ENCODE results near the gene ANO6.

Gene ANO6

DNA sequence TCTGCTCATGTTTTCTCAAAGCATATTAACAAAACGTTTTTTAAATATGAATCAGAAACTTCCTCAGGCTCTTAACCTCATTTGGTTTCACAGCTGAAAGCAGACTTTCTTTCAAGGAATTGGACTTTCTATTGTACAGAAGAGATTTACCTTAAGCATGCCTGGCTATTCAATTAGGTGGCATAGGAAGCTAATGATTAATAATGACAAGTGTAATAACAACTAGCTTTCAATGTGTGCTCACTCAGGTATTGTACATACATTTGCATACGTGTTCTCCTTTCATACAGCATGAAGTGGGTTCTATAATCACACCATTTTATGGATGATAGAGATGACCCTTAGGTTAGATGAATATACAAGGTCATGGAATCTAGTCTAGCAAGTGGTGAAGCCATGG lies 115.7 kb downstream of the ANO6 start:
- no peak for DNase-seq (ENCODE audit: low spot score in 2 of 2)
- Histone ChIP-seq H3K4me1 (no peaks in the 10 kb centered on the region), H3K27me3 (ENCODE audit: low read depth) (no peaks in the 10 kb centered on the region), H3K4me3 (no peak overlapping the region), H3K36me3 (replicated peaks) (no peaks in the 10 kb centered on the region), H3K9me3 (no peaks in the 10 kb centered on the region)
- in situ Hi-C loops (cut with MboI; ENCODE audit: low sequenced_read_pairs) = no loop called here

DNA sequence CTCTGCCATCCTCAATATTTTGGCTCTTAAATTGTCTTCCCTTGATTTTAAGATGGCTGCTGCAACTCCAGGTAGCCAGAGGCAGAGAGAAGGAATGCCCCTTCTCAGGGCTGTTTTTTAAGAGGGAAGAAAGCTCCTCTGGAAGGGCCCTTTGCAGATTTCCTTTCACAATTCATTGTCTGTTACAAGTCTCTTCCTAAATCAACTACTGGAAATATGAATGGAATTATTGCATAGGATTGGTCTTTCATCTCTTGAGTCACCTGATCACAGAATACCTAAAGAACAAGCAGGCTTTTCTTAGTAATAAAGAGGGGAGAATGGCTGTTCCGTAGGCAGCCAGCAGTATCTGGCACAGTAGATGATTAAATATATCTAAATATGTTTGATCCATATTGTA lies 118.5 kb downstream of the ANO6 start:
- Histone ChIP-seq H3K4me3 (no peak overlapping the region), H3K9me3 (no peaks in the 10 kb centered on the region), H3K27me3 (ENCODE audit: low read depth) (no peaks in the 10 kb centered on the region), H3K36me3 (replicated peaks) (no peaks in the 10 kb centered on the region), H3K4me1 (no peaks in the 10 kb centered on the region)
- no peak for DNase-seq (ENCODE audit: low spot score in 2 of 2)
- in situ Hi-C loops (cut with MboI; ENCODE audit: low sequenced_read_pairs) = no loop called here

- DNase-seq (ENCODE audit: low spot score in 2 of 2) = no peak
- H3K27me3 ChIP-seq (ENCODE audit: low read depth) = no peaks in the 10 kb centered on the region
- in situ Hi-C loops (cut with MboI; ENCODE audit: low sequenced_read_pairs) = no loop called here
Observed at GRCh38 chr12:45336331-45336730, 120.4 kb downstream of the ANO6 start.

DNA sequence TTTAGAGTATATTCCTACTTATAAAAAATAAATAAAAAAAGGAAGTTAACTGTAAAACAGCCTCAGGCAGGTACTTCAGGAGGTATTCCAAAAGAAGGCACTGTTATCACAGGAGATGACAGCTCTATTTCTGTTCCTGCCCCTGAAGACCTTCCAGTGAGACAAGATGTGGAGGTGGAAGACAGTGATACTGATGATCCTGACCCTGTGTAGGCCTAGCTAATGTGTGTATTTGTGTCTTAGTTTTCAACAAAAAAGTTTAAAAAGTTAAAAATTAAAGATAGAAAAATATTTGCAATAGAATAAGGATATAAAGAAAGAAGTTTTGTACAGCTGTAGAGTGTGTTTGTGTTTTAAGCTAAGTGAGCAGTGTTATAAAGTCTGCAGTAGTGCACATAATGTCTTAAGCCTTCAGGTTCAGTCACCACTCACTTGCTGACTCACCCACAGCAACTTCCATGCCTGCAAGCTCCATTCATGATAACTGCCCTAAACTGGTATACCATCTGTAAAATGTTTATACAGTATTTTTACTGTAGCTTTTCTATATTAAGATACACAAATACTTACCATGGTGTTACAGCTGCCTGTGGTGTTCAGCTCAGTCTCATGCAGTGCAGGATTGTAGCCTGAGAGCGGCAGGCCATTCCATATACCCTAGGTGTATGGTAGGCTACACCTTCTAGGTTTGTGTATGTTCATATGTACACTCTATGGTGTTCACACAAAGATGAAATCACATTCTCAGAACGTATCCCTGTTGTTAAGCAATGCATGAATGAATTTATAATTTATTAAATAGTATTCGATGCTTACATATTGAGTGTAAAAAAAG lies 121.1 kb downstream of the ANO6 start:
- no peaks in the 10 kb centered on the region for H3K27me3 ChIP-seq (ENCODE audit: low read depth)
- in situ Hi-C loops (cut with MboI; ENCODE audit: low sequenced_read_pairs) = no loop called here
- no peaks in the 10 kb centered on the region for H3K9me3 ChIP-seq
- H3K36me3 ChIP-seq (replicated peaks) = no peaks in the 10 kb centered on the region
- no peak overlapping the region for H3K4me3 ChIP-seq
- no peak for DNase-seq (ENCODE audit: low spot score in 2 of 2)
- H3K4me1 ChIP-seq = no peaks in the 10 kb centered on the region; the same call in 1 of the 2 replicates

More at GRCh38 chr12:45336331-45336730, 120.4 kb downstream of the ANO6 start:
- Histone ChIP-seq H3K36me3 (replicated peaks) (no peaks in the 10 kb centered on the region), H3K9me3 (no peaks in the 10 kb centered on the region), H3K4me1 (no peaks in the 10 kb centered on the region; the same call in 1 of the 2 replicates), H3K4me3 (no peak overlapping the region)

- H3K36me3 ChIP-seq (replicated peaks) = no peaks in the 10 kb centered on the region
- in situ Hi-C loops (cut with MboI; ENCODE audit: low sequenced_read_pairs) = no loop called here
Observed at GRCh38 chr12:45337835-45338234, 121.9 kb downstream of the ANO6 start.

GRCh38 chr12:45338272-45338671 lies 122.4 kb downstream of the ANO6 start:
- Histone ChIP-seq H3K4me1 (no peaks in the 10 kb centered on the region; the same call in 1 of the 2 replicates), H3K27me3 (ENCODE audit: low read depth) (no peaks in the 10 kb centered on the region), H3K4me3 (no peak overlapping the region), H3K36me3 (replicated peaks) (no peaks in the 10 kb centered on the region), H3K9me3 (no peaks in the 10 kb centered on the region)
- in situ Hi-C loops (cut with MboI; ENCODE audit: low sequenced_read_pairs) = no loop called here
- DNase-seq (ENCODE audit: low spot score in 2 of 2) = no peak

More at GRCh38 chr12:45337835-45338234, 121.9 kb downstream of the ANO6 start:
- DNase-seq (ENCODE audit: low spot score in 2 of 2) = no peak
- Histone ChIP-seq H3K4me3 (no peak overlapping the region), H3K27me3 (ENCODE audit: low read depth) (no peaks in the 10 kb centered on the region), H3K9me3 (no peaks in the 10 kb centered on the region), H3K4me1 (no peaks in the 10 kb centered on the region; the same call in 1 of the 2 replicates)

- no peak for DNase-seq (ENCODE audit: low spot score in 2 of 2)
- H3K4me3 ChIP-seq = no peak overlapping the region
- no peaks in the 10 kb centered on the region; the same call in 1 of the 2 replicates for H3K4me1 ChIP-seq
- no peaks in the 10 kb centered on the region for H3K27me3 ChIP-seq (ENCODE audit: low read depth)
- H3K9me3 ChIP-seq = no peaks in the 10 kb centered on the region
- H3K36me3 ChIP-seq (replicated peaks) = no peaks in the 10 kb centered on the region
- in situ Hi-C loops (cut with MboI; ENCODE audit: low sequenced_read_pairs) = no loop called here
Observed at GRCh38 chr12:45339035-45339434, 123.1 kb downstream of the ANO6 start.

DNA sequence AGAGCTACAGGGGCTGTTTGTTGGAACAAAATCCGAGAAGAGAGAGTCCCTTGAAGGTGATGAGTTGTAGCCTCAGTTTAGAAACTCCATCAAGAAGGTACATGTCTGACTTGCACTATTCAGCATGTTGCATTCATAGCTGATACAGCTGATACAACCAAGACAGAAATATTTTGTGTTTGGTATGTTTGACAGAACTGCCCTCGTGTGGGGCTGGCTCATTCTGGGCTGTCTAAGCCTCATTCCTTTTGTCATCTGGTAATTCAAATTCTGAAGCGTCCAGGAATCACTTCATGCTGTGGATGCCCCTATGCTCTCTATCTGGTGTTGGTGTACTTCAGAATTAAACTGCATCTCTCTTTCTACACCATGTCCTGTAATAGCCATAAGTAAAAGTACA lies 126.3 kb downstream of the ANO6 start:
- DNase-seq (ENCODE audit: low spot score in 2 of 2) = no peak
- in situ Hi-C loops (cut with MboI; ENCODE audit: low sequenced_read_pairs) = no loop called here
- no peak overlapping the region for H3K4me3 ChIP-seq
- H3K4me1 ChIP-seq = no peaks in the 10 kb centered on the region; the same call in 1 of the 2 replicates
- H3K36me3 ChIP-seq (replicated peaks) = no peaks in the 10 kb centered on the region
- H3K27me3 ChIP-seq (ENCODE audit: low read depth) = no peaks in the 10 kb centered on the region
- H3K9me3 ChIP-seq = no peaks in the 10 kb centered on the region

GRCh38 chr12:45342848-45343247 lies 127.0 kb downstream of the ANO6 start:
- Histone ChIP-seq H3K36me3 (replicated peaks) (no peaks in the 10 kb centered on the region), H3K27me3 (ENCODE audit: low read depth) (no peaks in the 10 kb centered on the region), H3K4me1 (no peaks in the 10 kb centered on the region; the same call in none of the 2 replicates), H3K9me3 (no peaks in the 10 kb centered on the region), H3K4me3 (no peak overlapping the region)
- in situ Hi-C loops (cut with MboI; ENCODE audit: low sequenced_read_pairs) = no loop called here
- no peak for DNase-seq (ENCODE audit: low spot score in 2 of 2)

- Histone ChIP-seq H3K27me3 (ENCODE audit: low read depth) (no peaks in the 10 kb centered on the region), H3K36me3 (replicated peaks) (0 out of 2 replicates have a peak, but pooled peaks cover 3% of the 10 kb centered on the region), H3K4me3 (no peak overlapping the region), H3K4me1 (peaks cover 5% of the 10 kb centered on the region), H3K9me3 (no peaks in the 10 kb centered on the region)
- DNase-seq (ENCODE audit: low spot score in 2 of 2) = no peak
- in situ Hi-C loops (cut with MboI; ENCODE audit: low sequenced_read_pairs) = no loop called here
Observed at GRCh38 chr12:45343269-45344051, 127.6 kb downstream of the ANO6 start.

DNA sequence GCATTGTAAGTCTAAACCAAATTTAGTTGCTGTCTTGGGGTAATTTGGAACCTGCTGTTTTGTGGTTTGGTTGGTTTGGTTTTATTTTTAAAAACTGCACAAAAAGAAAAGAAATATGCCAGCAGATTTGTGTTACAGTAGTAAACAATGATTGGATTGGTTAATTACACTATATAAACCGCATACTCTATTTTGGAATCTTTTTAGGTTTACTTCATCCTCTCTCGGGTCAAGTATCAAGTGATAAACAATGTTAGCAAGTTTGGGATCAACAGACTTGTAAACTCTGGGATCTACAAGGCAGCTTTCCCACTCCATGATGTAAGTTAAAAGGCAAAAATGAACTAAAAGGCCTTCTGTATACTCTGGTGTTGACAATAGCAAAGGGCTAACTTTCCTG lies 132.4 kb downstream of the ANO6 start:
- H3K36me3 ChIP-seq (replicated peaks) = peaks cover 11% of the 10 kb centered on the region
- in situ Hi-C loops (cut with MboI; ENCODE audit: low sequenced_read_pairs) = no loop called here

DNA sequence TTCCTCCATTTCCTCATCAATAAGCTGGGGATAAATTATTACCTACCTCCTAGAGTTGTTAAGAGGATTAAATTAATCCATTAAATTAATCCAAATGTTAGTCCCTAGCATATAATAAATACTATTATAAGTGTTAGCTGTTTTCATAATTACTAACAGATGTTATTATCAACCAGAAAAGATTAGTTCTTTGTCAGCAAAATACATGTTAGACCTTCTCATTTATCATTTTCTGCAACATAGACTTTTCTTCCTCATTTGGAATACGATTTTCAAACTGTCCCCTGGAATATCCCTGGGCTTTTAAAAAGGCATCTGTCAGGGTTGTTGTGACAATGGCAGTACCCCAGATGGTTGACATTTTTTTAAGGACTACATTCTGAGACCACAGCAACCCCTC lies 133.1 kb downstream of the ANO6 start:
- Histone ChIP-seq H3K36me3 (replicated peaks) (peaks cover 11% of the 10 kb centered on the region), H3K9me3 (no peaks in the 10 kb centered on the region), H3K4me3 (no peak overlapping the region), H3K27me3 (ENCODE audit: low read depth) (no peaks in the 10 kb centered on the region), H3K4me1 (peaks cover 12% of the 10 kb centered on the region)
- in situ Hi-C loops (cut with MboI; ENCODE audit: low sequenced_read_pairs) = no loop called here
- DNase-seq (ENCODE audit: low spot score in 2 of 2) = no peak

More for the DNA sequence above, 132.4 kb downstream of the ANO6 start:
- Histone ChIP-seq H3K4me1 (peaks cover 12% of the 10 kb centered on the region), H3K9me3 (no peaks in the 10 kb centered on the region), H3K4me3 (no peak overlapping the region), H3K27me3 (ENCODE audit: low read depth) (no peaks in the 10 kb centered on the region)
- no peak for DNase-seq (ENCODE audit: low spot score in 2 of 2)

- Histone ChIP-seq H3K4me1 (peaks cover 12% of the 10 kb centered on the region), H3K4me3 (no peak overlapping the region), H3K27me3 (ENCODE audit: low read depth) (no peaks in the 10 kb centered on the region), H3K36me3 (replicated peaks) (peaks cover 11% of the 10 kb centered on the region), H3K9me3 (no peaks in the 10 kb centered on the region)
- in situ Hi-C loops (cut with MboI; ENCODE audit: low sequenced_read_pairs) = no loop called here
- no peak for DNase-seq (ENCODE audit: low spot score in 2 of 2)
Observed at GRCh38 chr12:45349916-45350315, 134.0 kb downstream of the ANO6 start.

DNA sequence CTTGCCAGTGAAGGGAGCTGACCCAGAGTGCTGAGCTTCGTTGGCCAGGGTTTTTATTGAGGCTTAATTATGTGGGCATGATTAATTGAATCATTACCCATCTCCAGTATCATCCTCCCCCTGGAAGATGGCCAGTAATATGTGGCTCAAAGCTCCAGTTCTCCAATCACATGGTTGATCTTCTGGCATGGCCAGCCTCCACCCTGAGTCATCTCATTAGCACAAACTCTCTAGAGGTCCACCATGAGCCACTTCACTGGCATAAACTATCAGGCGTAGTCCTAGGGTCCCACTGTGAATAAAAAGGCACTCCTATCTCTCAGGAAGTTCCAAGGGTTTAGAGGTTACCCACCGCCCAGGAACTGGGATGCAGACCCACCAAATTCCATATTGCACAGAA lies 135.0 kb downstream of the ANO6 start:
- in situ Hi-C loops (cut with MboI; ENCODE audit: low sequenced_read_pairs) = no loop called here
- Histone ChIP-seq H3K4me3 (no peak overlapping the region), H3K36me3 (replicated peaks) (peaks cover 11% of the 10 kb centered on the region), H3K4me1 (peaks cover 12% of the 10 kb centered on the region), H3K27me3 (ENCODE audit: low read depth) (no peaks in the 10 kb centered on the region), H3K9me3 (no peaks in the 10 kb centered on the region)
- DNase-seq (ENCODE audit: low spot score in 2 of 2) = no peak

Data from HAP-1 (cell line).